ENCODE measurements around the gene TCHHL1. TPM values are rescaled to one million over a fixed set of nuclear protein-coding genes. Genes with fewer than 3 reads are reported as not detected.

TCHHL1 gene
- total RNA-seq, 3 donors from 2014 or later, result not detected

- DNase-seq (no peak), ATAC-seq (no peak)
- Histone ChIP-seq H3K36me3 (ENCODE audit: low read depth) (peaks cover 6% of the 10 kb centered on the region), H3K4me1 (ENCODE audit: low read depth) (peaks cover 18% of the 10 kb centered on the region), H3K4me3 (no peak overlapping the region), H3K9me3 (no peaks in the 10 kb centered on the region)
- intact Hi-C loops (cut with DNase I, micrococcal nuclease), result no loop called here
- TF ChIP-seq CTCF (IDR thresholded peaks at IDR 0.05), result no peak
Measured at GRCh38 chr1:152043870-152044269, 45.0 kb downstream of the TCHHL1 start.

- no peak for ATAC-seq
Measured at GRCh38 chr1:152042030-152042429, 46.8 kb downstream of the TCHHL1 start.

GRCh38 chr1:152039886-152040285 is 49.0 kb downstream of the TCHHL1 start:
- DNase-seq (no peak), ATAC-seq (no peak)
- intact Hi-C loops (cut with DNase I, micrococcal nuclease), result no loop called here
- H3K9me3 ChIP-seq, result no peaks in the 10 kb centered on the region
- no peak for TF ChIP-seq CTCF (IDR thresholded peaks at IDR 0.05)
- H3K4me3 ChIP-seq, result no peak overlapping the region
- H3K4me1 ChIP-seq (ENCODE audit: low read depth), result peaks cover 10% of the 10 kb centered on the region
- H3K36me3 ChIP-seq (ENCODE audit: low read depth), result no peaks in the 10 kb centered on the region

More at GRCh38 chr1:152042030-152042429, 46.8 kb downstream of the TCHHL1 start:
- no peaks in the 10 kb centered on the region for H3K9me3 ChIP-seq
- intact Hi-C loops (cut with DNase I, micrococcal nuclease), result no loop called here
- H3K4me3 ChIP-seq, result no peak overlapping the region
- TF ChIP-seq CTCF (IDR thresholded peaks at IDR 0.05), result no peak
- no peak for DNase-seq
- H3K36me3 ChIP-seq (ENCODE audit: low read depth), result no peaks in the 10 kb centered on the region
- peaks cover 2% of the 10 kb centered on the region for H3K4me1 ChIP-seq (ENCODE audit: low read depth)

- TF ChIP-seq CTCF (IDR thresholded peaks at IDR 0.05), result no peak
Measured at GRCh38 chr1:152039461-152039860, 49.4 kb downstream of the TCHHL1 start.

GRCh38 chr1:152038871-152039270 is 50.0 kb downstream of the TCHHL1 start:
- ATAC-seq, result no peak

More at GRCh38 chr1:152039461-152039860, 49.4 kb downstream of the TCHHL1 start:
- Histone ChIP-seq H3K4me3 (no peak overlapping the region), H3K4me1 (ENCODE audit: low read depth) (peaks cover 13% of the 10 kb centered on the region), H3K36me3 (ENCODE audit: low read depth) (no peaks in the 10 kb centered on the region), H3K9me3 (no peaks in the 10 kb centered on the region)
- DNase-seq (no peak), ATAC-seq (no peak)
- intact Hi-C loops (cut with DNase I, micrococcal nuclease), result no loop called here

More at GRCh38 chr1:152038871-152039270, 50.0 kb downstream of the TCHHL1 start:
- TF ChIP-seq CTCF (IDR thresholded peaks at IDR 0.05), result no peak
- Histone ChIP-seq H3K4me3 (no peak overlapping the region), H3K9me3 (no peaks in the 10 kb centered on the region), H3K36me3 (ENCODE audit: low read depth) (no peaks in the 10 kb centered on the region), H3K4me1 (ENCODE audit: low read depth) (peaks cover 19% of the 10 kb centered on the region)
- intact Hi-C loops (cut with DNase I, micrococcal nuclease), result no loop called here
- DNase-seq, result no peak

All from mucosa of descending colon (tissue), 3 donors.